K562 (cell line): ENCODE measurements around the gene NTSR1. TPM values are rescaled to one million over a fixed set of nuclear protein-coding genes. Genes with fewer than 3 reads are reported as not detected.

Experiments
- ATAC-seq: fragments of 200-7000 bp; cut with Tn5 transposase; 3 replicates; pipeline ENCODE4 v1.9.1; 2020; ENCODE audit warnings: moderate library complexity
- BruUV-seq: library from RNA; stranded (reverse); fragments of 400-500 nt; replicated peaks from 2 replicates; lab custom pipeline; 2021; lab: Mats Ljungman, UMichigan
- CTCF ChIA-PET: fragments of 300-600 bp; formaldehyde crosslinking; extraction: SDS; loops from one replicate; lab custom pipeline; 2021; ENCODE audit warnings: low intra/inter-chr PET ratio; lab: Yijun Ruan, JAX
- POLR2A ChIA-PET: fragments of 300-600, 350-650 bp; sonication (Branson Sonifier 250); formaldehyde crosslinking; extraction: SDS; loops from one replicate; lab custom pipeline; 2021; ENCODE audit warnings: antibody characterized with exemption, inconsistent platforms; lab: Yijun Ruan, JAX
- DNase-seq, 4 experiments: peaks; one replicate each; pipeline versions ENCODE4 v3.0.0 to v3.0.0-alpha.2; 2011 to 2018; ENCODE audit warnings: low spot score in 3 of 4, mixed read lengths in 3 of 4; ENCODE audit errors: extremely low read depth in 1 of 4
- FAIRE-seq: peaks from 2 replicates; lab custom pipeline; 2011; peaks lifted over from hg19 to GRCh38; lab: Jason Lieb, UNC
- H2AFZ ChIP-seq: 2 replicates; pipeline ENCODE4 v1.6.0; 2011; ENCODE audit warnings: low read depth, low read length, control low read depth, inconsistent platforms
- H3K27ac ChIP-seq: fragments of 200-600 bp; 3 replicates; pipeline ENCODE4 v1.8.0; 2011; ENCODE audit warnings: low read depth, mild to moderate bottlenecking, control low read depth, inconsistent platforms, low read length, moderate library complexity, mixed read lengths; ENCODE audit errors: extremely low read depth
- H3K27me3 ChIP-seq, 2 experiments: fragments of 300-600 bp in 1 of 2; 2 replicates in 1 of 2; 3 replicates in 1 of 2; pipeline versions ENCODE4 v1.6.0 to v1.8.0; 2011; ENCODE audit warnings: inconsistent platforms in 2 of 2, low read length in 2 of 2, mild to moderate bottlenecking in 1 of 2, mixed read lengths in 1 of 2, moderate library complexity in 1 of 2; ENCODE audit not compliant: control insufficient read depth in 2 of 2, insufficient read depth in 2 of 2
- H3K36me3 ChIP-seq: fragments of 300-600 bp; 3 replicates; pipeline ENCODE4 v1.8.0; 2011; ENCODE audit warnings: mild to moderate bottlenecking, low read length, inconsistent platforms; ENCODE audit not compliant: control insufficient read depth, insufficient read depth
- H3K4me1 ChIP-seq, 2 experiments: fragments of 200-600 bp in 1 of 2; replicated peaks in 1 of 2; 2 replicates in 1 of 2; 3 replicates in 1 of 2; pipeline versions ENCODE4 v1.5.1 to v1.8.0; 2011; ENCODE audit warnings: inconsistent platforms in 2 of 2, low read length in 2 of 2, mild to moderate bottlenecking in 1 of 2, mixed read lengths in 1 of 2, moderate library complexity in 1 of 2; ENCODE audit not compliant: control insufficient read depth in 2 of 2, insufficient read depth in 2 of 2
- H3K4me2 ChIP-seq: 2 replicates; pipeline ENCODE4 v1.6.1; 2011; ENCODE audit warnings: low read length, control low read depth, inconsistent platforms, mixed read lengths; ENCODE audit not compliant: insufficient read depth
- H3K4me3 ChIP-seq: fragments of 200-600 bp; sonication (generic), shearing (Covaris generic); 2 replicates; pipeline ENCODE4 v1.5.1; 2016; ENCODE audit warnings: control low read depth, inconsistent platforms
- H3K79me2 ChIP-seq: fragments of 200-600 bp; 3 replicates; pipeline ENCODE4 v1.8.0; 2011; ENCODE audit warnings: low read length, inconsistent platforms; ENCODE audit not compliant: control insufficient read depth, insufficient read depth
- H3K9ac ChIP-seq, 2 experiments: 2 replicates each; pipeline versions ENCODE4 v1.6.0 to v1.6.1; 2011; ENCODE audit warnings: low read depth in 2 of 2, low read length in 2 of 2, control low read depth in 1 of 2, inconsistent platforms in 1 of 2, mild to moderate bottlenecking in 1 of 2, mixed read lengths in 1 of 2; ENCODE audit not compliant: insufficient read depth in 1 of 2
- H3K9me1 ChIP-seq: one replicate; pipeline ENCODE4 v1.6.0; 2011; ENCODE audit warnings: inconsistent platforms, mild to moderate bottlenecking, low read length, moderate library complexity; ENCODE audit not compliant: control insufficient read depth, insufficient read depth
- H3K9me3 ChIP-seq: replicated peaks from 2 replicates; pipeline ENCODE4 v1.5.1; 2011; ENCODE audit warnings: low read depth, low read length, inconsistent platforms; ENCODE audit not compliant: control insufficient read depth, insufficient read depth
- H4K20me1 ChIP-seq: replicated peaks from 2 replicates; pipeline ENCODE4 v1.6.1; 2011; ENCODE audit warnings: low read length, inconsistent platforms, mixed read lengths; ENCODE audit not compliant: control insufficient read depth, insufficient read depth
- CUX1 ChIP-seq: fragments of 200-800 bp; sonication (Bioruptor generic); IDR thresholded peaks from 2 replicates; pipeline ENCODE4 v1.6.1; 2016; ENCODE audit warnings: missing genetic modification characterization, missing compliant biosample characterization
- ESRRA ChIP-seq: fragments of 450-650 bp; IDR thresholded peaks from 2 replicates; pipeline ENCODE4 v1.6.1; 2014; ENCODE audit warnings: low read depth, mild to moderate bottlenecking, moderate library complexity, borderline replicate concordance
- MAX ChIP-seq: sonication (generic); formaldehyde crosslinking; IDR thresholded peaks from 2 replicates; pipeline ENCODE4 v1.9.0; 2022; ENCODE audit warnings: mild to moderate bottlenecking, missing genetic modification reagents
- WGBS: fragments of 100-300 bp; shearing (Covaris generic); methylation state at CpG from one replicate; pipeline ENCODE4 v1.1.6; 2016; ENCODE audit warnings: low coverage, mixed read lengths; ENCODE audit not compliant: insufficient coverage; ENCODE audit errors: missing lambda C conversion rate; 5-methylcytosine and 5-hydroxymethylcytosine counted together
- in situ Hi-C: fragments of 300-500 bp; cut with MboI; formaldehyde crosslinking; loops from 4 replicates; pipeline ENCODE4 v1.15.0; 2018; ENCODE audit warnings: inconsistent platforms, mixed read lengths
- intact Hi-C: fragments of 100-400 bp; cut with micrococcal nuclease; formaldehyde crosslinking; loops from 2 replicates; pipeline ENCODE4 v1.14.2; 2022
- polyA plus RNA-seq, 8 experiments: library from polyadenylated mRNA; depleted of rRNA in 4 of 8; stranded (reverse) in 5 of 8; unstranded in 3 of 8; fragments of >200 nt; fragmentation: Nextera tagmentation in 2 of 8; fragmentation: Illumina TruSeq in 1 of 8; extraction: Ambion mirVana in 2 of 8; extraction: Trizol in 1 of 8; gene quantifications; 2 replicates each; pipeline versions ENCODE4 v1.2.1 to v1.2.3, GENCODE V29; 2011 to 2014; ENCODE audit warnings: inconsistent platforms in 1 of 8, missing spikeins in 1 of 8
- total RNA-seq, 7 experiments: library from RNA; depleted of rRNA in 6 of 7; stranded (reverse); fragments of >200 nt in 6 of 7; fragmentation: Illumina TruSeq in 2 of 7; extraction: Trizol in 2 of 7; gene quantifications; 2 replicates each; pipeline versions ENCODE4 v1.2.1 to v1.2.3, GENCODE V29; 2011 to 2021; ENCODE audit warnings: low replicate concordance in 1 of 7
- TF ChIP-seq, protein P1 (sequence below): fragments of 250-450 bp; sonication (Bioruptor Pico); IDR thresholded peaks from 2 replicates; pipeline ENCODE4 v1.4.0; 2020; ENCODE audit warnings: mild to moderate bottlenecking, moderate library complexity, borderline replicate concordance

NTSR1 gene
- total and polyA plus RNA-seq, 9 of the 15 experiments (the other 6 are each of a cell fraction or from before 2014, with no cell fraction given), result 0.04 to 0.40 (median 0.13) TPM; not detected in 3

GRCh38 chr20:62717933-62718332 lies 9.3 kb downstream of the NTSR1 start:
- POLR2A ChIA-PET, result interaction anchor here (0.5 to 1.9 kb wide), 3 partner anchors 11 to 453 kb away, joined by 3 to 5 read pairs (median 4); no protein-coding TSS in a partner anchor
- Histone ChIP-seq H3K36me3 (no peaks in the 10 kb centered on the region), H3K9me3 (0 out of 2 replicates have a peak, but pooled peaks cover 2% of the 10 kb centered on the region), H3K4me3 (no peak overlapping the region), H3K4me2 (0 out of 2 replicates have a peak overlapping the region, but pooled peaks have one; percentile 1), H2AFZ (no peak overlapping the region), H3K9ac (0 out of 4 replicates have a peak overlapping the region, but pooled peaks of 1 of the 2 experiments have one; percentile 31), H3K79me2 (no peaks in the 10 kb centered on the region), H3K27ac (no peak overlapping the region), H4K20me1 (no peaks in the 10 kb centered on the region), H3K4me1 (peaks cover 0 to 16% of the 10 kb centered on the region in 2 experiments; a peak in 3 of 5 replicates), H3K27me3 (peaks cover 35 to 51% of the 10 kb centered on the region in 2 experiments), H3K9me1 (no peaks in the 10 kb centered on the region)
- peak; percentile 35 for FAIRE-seq
- peak in 2 of 4 experiments; percentile 45 to 48 for DNase-seq
- no TSS peak for BruUV-seq
- CTCF ChIA-PET, result no interaction called here
- intact Hi-C loops, result no loop called here
- 2% methylated on average over 18 of the region's 18 CpGs for WGBS
- peak; percentile 67; the same call in 2 of the 3 replicates for ATAC-seq
- in situ Hi-C loops, result no loop called here
- TF ChIP-seq, protein P1, sequence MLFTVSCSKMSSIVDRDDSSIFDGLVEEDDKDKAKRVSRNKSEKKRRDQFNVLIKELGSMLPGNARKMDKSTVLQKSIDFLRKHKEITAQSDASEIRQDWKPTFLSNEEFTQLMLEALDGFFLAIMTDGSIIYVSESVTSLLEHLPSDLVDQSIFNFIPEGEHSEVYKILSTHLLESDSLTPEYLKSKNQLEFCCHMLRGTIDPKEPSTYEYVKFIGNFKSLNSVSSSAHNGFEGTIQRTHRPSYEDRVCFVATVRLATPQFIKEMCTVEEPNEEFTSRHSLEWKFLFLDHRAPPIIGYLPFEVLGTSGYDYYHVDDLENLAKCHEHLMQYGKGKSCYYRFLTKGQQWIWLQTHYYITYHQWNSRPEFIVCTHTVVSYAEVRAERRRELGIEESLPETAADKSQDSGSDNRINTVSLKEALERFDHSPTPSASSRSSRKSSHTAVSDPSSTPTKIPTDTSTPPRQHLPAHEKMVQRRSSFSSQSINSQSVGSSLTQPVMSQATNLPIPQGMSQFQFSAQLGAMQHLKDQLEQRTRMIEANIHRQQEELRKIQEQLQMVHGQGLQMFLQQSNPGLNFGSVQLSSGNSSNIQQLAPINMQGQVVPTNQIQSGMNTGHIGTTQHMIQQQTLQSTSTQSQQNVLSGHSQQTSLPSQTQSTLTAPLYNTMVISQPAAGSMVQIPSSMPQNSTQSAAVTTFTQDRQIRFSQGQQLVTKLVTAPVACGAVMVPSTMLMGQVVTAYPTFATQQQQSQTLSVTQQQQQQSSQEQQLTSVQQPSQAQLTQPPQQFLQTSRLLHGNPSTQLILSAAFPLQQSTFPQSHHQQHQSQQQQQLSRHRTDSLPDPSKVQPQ (CRISPR knock-in tag), result no peak
- TF ChIP-seq CUX1 (CRISPR knock-in tag) (no peak), MAX (CRISPR knock-in tag) (peak; percentile 45), ESRRA (no peak)
